22Rv1 (cell line): ENCODE data around the gene KIF26B.

Experiments
- CTCF ChIP-seq: fragments of 450-650 bp; IDR thresholded peaks from 2 replicates; pipeline ENCODE4 v1.5.1; 2017; ENCODE audit warnings: mild to moderate bottlenecking
- ZFX ChIP-seq: fragments of 450-650 bp; IDR thresholded peaks from 2 replicates; pipeline ENCODE4 v1.6.1; 2017; ENCODE audit warnings: antibody characterized with exemption, borderline replicate concordance

- TF ChIP-seq CTCF, result no peak
- no peak for TF ChIP-seq ZFX
Measured at GRCh38 chr1:245383396-245384330, 228.9 kb downstream of the KIF26B start.
